NCI-H774 (cell line): ENCODE measurements around the gene HMG20B.

ENCODE experiments used
- DNase-seq: peaks from one replicate; lab custom pipeline; 2025; lab: John Stamatoyannopoulos, UW

Gene HMG20B

DNA sequence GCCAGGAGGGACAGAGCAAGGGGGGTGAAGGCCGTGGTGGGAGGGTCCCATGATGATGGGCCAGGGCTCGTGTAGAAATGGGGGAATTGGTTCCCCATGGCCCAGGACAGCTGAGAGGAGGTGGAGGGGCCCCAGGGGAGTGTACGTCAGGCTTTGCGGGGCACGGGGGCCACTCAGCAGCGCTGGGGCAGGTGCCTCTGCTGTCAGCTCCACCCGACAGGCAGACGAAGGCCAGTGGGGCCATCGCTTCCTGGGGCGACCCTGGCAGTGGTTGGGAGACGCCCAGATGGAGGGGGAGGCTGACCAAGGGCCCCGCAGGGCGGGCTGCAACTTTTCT, 35.7 kb upstream of the HMG20B start:
- DNase-seq: no peak

DNA sequence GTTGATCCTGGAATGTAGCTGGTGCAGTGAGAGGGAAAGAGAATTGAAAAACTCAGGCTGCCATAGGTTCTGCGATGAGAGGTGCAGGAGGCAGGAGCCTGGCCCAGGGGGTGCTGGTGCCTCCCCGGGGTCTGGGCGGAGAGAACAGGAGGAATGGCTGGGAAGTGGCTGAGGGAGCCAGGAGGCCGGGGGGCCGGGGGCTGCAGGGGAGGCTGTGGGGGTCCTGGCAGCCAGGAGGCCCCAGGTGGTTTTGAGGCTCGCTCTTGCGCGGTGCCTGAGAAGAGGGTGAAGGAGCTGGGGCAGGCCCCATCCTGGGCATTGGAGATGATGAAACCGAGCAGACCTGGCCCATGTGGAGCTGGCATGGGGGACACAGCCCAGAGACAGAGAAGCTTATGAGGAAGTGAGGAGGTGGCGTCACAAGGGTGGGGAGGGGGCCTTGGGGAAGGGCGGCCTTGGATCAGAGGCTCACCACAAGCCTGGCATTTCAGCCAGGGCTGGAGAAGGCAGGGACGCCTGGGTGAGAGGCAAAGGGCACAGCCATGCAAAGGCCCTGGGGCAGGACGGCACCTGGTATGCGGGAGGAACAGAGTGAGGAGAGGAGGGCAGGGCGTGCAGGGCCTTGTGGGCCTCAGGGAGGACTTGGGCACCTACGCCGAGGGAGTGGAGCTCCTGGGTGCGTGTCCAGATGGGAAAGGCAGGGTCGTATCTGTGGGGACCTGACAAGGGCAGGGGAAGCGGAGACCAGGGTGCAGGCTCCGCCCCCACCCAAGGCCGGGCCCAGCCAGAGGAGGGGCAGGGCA, 35.1 kb upstream of the HMG20B start:
- DNase-seq: no peak

DNA sequence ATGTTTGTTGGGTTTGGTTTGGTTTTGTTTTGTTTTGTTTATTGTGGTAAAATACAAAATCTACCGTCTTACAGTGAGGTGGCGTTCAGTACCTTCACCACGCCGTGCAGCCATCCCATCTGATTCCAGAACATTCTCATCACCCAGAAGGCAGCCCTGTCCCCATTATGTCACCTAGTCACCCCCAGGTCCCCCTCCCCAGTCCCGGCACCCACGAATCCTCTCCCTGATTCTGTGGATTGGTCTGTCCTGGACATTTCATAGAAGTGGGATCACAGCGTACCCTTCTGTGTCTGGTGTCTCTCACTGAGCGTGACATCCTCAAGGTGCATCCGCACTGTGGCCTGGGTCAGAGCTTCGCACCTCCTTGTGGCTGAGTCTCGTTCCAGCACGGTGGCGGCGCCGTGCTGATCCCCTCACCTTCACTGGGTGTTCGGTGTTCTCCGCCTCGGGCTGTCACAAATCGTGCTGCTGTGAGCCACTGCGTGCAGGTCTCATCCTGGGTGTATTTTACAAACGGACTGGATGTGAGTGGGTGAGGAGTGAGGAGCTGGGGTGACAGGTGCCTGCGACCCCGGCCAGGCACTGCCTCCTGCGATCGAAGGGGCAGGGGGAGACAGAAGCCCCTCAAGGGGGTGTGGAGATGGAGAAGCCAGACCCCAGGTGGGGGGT, 34.4 kb upstream of the HMG20B start:
- DNase-seq: no peak

- DNase-seq: no peak
Measured at GRCh38 chr19:3538965-3539755, 33.6 kb upstream of the HMG20B start, which contains the start of gene TEKTIP1. Gene TEKTIP1 (plus strand): TSS chr19:3539174. CDS start chr19:3539178, 4 bp downstream.

DNA sequence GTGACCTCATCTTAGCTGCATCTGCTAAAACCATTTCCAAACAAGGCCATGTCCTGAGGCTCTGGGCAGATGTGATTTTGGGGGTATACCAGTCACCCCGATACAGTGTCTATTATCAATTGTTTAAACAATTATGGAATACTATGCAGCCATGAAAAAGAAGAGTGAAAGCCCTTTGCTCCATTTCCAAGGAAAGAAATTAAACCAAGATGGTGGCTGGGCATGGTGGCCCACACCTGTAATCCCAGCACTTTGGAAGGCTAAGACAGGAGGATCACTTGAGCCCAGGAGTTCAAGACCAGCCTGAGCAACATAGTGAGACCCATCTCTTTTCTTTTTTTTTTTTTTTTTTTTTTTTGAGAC, 33.0 kb upstream of the HMG20B start:
- DNase-seq: no peak

GRCh38 chr19:3543150-3544057, 29.3 kb upstream of the HMG20B start:
- DNase-seq: no peak

DNA sequence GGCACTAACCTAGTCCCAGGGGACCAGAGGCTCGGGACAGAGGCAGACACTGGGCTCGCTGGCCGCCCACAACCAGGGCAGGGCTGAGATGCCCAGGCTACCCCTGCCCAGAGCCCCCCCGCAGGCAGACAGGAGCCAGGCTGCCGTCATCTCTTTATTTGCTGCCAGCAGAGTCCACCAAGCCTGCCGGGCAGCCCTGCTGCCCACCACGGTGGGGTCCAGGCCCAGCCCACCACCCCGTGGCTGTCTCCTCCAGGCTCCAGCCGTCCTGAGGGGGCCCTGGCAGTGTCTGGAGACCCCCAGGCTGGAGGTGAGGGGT, 28.7 kb upstream of the HMG20B start:
- DNase-seq: no peak

- peak; percentile 17 for DNase-seq
Measured at GRCh38 chr19:3544742-3545668, 27.7 kb upstream of the HMG20B start.

- DNase-seq: no peak
Measured at GRCh38 chr19:3545669-3546034, 27.1 kb upstream of the HMG20B start.

- no peak for DNase-seq
Measured at GRCh38 chr19:3546119-3546518, 26.6 kb upstream of the HMG20B start.

DNA sequence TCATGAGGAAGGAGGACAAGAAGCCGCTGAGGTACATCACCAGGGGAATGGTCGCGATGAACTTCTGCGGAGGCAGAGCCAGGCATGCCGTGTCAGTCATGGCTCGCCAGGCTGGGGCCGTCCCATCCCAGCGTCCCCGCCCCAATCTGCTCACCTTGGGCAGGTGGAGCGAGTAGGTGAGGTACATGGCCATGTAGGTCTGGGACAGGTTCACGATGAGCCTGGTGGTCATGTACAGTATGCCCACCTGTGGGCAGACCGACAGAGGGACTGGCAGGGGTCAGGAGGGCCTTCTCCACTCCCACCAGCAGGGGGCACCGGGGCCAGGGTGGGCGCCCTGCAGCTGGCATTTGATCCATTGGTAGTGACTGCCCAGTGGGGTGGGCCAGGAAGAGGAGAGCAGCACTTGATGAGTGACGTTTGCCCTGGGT, 25.4 kb upstream of the HMG20B start:
- DNase-seq: no peak

- DNase-seq: no peak
Measured at GRCh38 chr19:3547767-3548282, 24.9 kb upstream of the HMG20B start.

GRCh38 chr19:3548606-3549005, 24.1 kb upstream of the HMG20B start:
- DNase-seq: no peak

GRCh38 chr19:3549816-3550215, 22.9 kb upstream of the HMG20B start:
- no peak for DNase-seq

- DNase-seq: no peak
Measured at GRCh38 chr19:3550947-3551791, 21.6 kb upstream of the HMG20B start.

- DNase-seq: no peak
Measured at GRCh38 chr19:3551792-3552095, 21.0 kb upstream of the HMG20B start.

GRCh38 chr19:3554254-3555083, 18.3 kb upstream of the HMG20B start:
- DNase-seq: no peak

DNA sequence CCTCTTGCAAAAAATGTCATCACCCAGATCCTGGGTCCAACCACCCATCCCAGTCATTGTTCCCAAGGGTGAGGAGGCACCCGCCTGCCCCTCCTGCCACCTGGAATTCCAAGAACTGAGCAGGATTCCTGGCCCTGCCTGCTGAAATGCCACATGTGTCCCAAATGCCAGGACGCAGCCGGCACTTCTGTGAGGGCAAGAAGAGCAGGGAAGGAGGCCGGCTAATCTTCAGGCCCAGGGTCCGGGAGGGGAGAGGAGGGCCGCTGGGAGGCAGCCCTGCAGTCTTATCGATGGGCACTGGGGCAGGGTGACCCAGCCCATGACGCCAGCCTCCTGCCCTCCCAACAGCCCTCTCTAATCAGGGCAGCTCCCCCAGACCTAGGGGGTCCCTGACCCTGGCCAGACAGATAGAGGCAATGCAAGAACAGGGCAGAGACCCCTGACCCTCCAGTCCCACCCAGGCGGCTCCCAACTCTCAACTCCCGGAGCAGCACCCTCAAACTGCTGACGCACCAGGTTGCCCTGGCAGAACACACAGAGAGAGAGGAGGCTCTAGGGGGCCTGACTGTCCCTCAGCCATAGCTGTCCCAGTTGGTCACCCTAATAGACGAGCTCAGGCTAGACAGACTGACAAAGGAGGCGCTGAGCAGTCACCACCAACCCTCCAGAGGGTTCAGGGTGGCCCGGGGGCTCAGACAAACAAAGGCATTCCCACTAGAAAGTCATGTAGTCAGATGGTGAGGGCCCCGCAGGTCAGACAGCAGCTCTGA, 16.9 kb upstream of the HMG20B start:
- DNase-seq: no peak
